ENCODE results near the gene SCAANT1. TPM values are rescaled to one million over a fixed set of nuclear protein-coding genes. Genes with fewer than 3 reads are reported as not detected.

Gene SCAANT1
- not detected in 2 replicates for total RNA-seq

GRCh38 chr3:63911873-63912767 lies at the start of gene SCAANT1:
Gene SCAANT1 (minus strand): TSS chr3:63912383.

GRCh38 chr3:63863150-63864007 lies 48.8 kb downstream of the SCAANT1 start, which contains the start of the genes ATXN7 and THOC7:
Gene ATXN7 (plus strand): TSS chr3:63863867. CDS start chr3:63912599, 48,732 bp downstream.
Gene THOC7 (minus strand): TSS chr3:63863805. CDS start chr3:63863790, 15 bp downstream.

Other genes starting within 250 kb of the SCAANT1 start
- not detected in 2 replicates for gene C3orf49, start 93.1 kb downstream of the SCAANT1 start, total RNA-seq
- 50.0 and 65.3 TPM in 2 replicates for gene THOC7, start 48.6 kb downstream of the SCAANT1 start, total RNA-seq
- gene ATXN7, start 48.5 kb downstream of the SCAANT1 start, total RNA-seq, result 4.0 and 16.6 TPM in 2 replicates
- gene PSMD6, start 111.1 kb upstream of the SCAANT1 start, total RNA-seq, result 80.1 and 83.7 TPM in 2 replicates